Measurements from ENCODE around the gene PGC.
"Not testable (repeated sequence)": the region's sequence is repeated elsewhere in the genome, so short reads cannot be mapped to it uniquely, and the experiment has no call there.

PGC gene

DNA sequence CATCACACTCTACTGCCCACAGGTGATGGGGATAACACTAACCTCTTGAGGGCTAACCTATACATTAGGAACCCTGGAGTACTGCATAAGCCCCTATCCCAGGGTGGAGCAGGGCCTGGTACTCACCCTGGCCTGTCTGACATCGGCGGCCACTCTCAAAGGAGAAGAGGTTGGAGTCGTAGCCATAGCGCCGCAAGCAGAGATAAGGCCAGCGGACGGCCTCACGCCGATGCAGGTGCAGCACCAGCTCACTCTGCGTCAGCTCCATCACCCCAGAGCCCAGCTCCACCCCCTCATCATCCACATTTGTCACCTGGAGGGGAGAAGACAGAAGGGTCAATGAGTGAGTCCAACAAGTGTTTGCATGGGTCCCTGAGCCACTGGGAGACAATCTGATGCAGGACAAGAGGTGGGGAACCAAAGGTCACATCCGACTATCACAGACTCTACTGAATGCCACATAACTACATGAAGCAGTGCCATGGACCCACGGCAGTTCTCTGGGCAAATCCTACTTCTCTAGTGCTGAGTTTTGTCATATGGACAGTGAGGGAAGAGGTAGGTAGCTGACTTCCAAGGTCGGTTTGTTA, 28.2 kb upstream of the PGC start:
- DNase-seq (ENCODE audit: low read depth in 1 of 2, low spot score in 1 of 2) = no peak

DNA sequence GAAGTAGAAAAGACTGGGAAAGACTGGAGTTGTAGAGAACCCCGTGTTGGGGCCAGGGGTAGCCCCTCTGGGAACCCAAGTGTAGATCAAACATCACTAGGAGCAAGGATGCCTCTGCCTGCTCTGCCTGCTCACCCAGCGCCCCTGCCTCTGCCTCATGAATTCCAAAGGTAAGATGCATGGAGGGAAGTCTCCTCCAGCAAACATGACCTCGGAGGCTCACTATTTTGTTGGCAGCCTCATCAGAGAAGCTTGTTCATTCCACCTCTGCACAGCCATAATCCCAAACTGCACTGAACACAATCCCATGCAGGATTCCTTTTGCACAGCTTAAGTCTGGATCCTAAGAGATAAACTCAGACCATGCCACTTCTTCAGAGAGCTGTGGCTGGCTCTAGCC, 27.6 kb upstream of the PGC start:
- no peak for DNase-seq (ENCODE audit: low read depth in 1 of 2, low spot score in 1 of 2)

DNA sequence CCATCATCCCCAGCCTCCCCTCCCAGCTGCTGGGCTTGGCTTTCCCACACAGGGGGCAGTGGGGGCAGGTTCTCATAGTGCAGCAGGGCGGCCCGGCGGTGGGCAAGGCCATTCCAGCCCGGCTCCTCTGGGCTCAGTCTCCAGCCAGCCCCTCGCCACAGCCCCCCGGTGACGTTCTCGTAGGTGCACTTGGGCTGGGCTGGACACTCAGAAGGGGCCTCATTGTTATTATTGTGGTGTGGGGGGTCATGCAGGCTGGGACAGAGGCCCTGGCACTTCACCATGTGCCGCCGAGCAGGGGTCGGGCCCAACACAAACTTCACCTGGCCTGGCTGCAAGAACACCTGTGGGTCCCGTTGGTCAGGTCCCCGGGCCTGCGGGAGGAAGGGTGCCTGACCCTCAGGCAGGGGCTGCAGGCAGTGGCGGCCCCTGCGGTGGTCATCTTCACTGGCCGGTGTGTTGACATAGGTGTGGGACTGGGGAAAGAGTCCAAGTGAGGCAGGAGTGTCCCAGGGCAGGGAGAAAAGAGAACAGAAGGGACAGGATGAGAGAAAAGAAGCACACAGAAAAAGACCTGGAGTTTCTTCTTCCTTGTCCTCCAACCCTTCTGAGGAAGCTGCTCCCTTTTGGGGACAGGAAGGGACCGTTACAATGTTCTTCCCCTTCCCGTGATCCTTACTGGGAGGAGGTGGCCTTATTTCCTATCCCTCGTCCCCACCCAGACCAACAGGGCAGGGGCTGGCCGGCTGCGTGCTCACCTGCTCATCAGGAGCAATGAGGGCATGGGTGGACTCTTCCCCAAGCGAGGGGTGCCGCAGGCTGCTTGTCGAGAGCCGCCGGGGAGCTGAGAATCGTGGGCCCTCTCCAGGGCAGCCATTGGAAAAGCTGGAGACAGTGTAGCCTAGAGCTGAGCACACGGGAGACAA, 24.1 kb upstream of the PGC start:
- no peak for DNase-seq (ENCODE audit: low read depth in 1 of 2, low spot score in 1 of 2)

DNA sequence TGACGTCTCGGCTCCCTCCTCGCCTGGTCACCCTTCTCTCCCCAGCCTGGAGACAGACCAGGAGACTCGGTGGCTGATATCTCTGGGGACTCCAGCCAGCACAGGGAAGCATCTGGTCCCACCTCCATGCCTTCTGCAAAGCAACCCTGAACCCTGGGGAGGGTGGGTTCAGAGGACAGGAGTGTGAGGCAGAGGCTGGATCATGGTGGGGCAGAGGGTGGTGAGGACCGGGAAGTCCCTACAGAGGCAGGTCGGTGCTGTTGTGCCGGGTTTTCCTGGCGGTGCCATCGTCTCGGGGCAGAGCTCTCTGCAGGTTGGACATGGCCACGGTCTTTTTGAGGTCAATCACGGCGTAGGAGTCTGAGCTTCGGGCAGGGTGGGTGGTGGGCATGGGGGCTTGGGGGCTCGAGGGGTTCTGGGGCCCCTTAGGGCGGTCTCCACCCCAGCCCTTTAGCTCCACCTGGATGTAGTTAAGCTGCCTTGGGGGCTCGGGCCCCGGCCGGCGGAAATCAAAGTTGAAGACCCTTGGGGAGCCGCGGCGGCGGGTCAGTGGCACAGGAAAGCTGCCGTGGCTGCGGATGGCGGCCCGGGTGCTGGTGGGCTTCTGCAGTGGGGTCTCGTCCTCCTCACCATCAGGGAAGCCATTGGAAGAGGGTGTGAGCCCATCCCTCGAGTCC, 23.3 kb upstream of the PGC start:
- DNase-seq (ENCODE audit: low read depth in 1 of 2, low spot score in 1 of 2) = no peak

DNA sequence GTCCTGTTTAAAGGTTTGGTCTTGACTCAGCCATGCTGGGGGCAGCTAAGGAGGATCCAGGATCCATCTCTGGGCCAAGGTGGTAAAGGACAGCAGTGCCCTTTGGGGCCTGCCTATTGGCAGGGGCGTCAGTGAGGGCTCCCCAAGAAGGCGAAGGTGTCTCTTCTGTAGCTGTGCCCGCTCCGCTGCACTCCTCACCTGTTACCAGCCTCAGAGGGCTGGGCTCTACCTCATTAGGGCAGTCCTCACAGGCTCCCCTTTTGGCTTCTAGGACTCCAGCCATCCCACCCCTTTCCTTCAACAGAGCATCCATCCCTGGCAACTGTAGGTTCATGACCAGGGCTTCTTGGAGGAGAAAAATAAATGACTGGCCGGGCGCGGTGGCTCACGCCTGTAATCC, 22.2 kb upstream of the PGC start:
- DNase-seq (ENCODE audit: low read depth in 1 of 2, low spot score in 1 of 2) = no peak

DNA sequence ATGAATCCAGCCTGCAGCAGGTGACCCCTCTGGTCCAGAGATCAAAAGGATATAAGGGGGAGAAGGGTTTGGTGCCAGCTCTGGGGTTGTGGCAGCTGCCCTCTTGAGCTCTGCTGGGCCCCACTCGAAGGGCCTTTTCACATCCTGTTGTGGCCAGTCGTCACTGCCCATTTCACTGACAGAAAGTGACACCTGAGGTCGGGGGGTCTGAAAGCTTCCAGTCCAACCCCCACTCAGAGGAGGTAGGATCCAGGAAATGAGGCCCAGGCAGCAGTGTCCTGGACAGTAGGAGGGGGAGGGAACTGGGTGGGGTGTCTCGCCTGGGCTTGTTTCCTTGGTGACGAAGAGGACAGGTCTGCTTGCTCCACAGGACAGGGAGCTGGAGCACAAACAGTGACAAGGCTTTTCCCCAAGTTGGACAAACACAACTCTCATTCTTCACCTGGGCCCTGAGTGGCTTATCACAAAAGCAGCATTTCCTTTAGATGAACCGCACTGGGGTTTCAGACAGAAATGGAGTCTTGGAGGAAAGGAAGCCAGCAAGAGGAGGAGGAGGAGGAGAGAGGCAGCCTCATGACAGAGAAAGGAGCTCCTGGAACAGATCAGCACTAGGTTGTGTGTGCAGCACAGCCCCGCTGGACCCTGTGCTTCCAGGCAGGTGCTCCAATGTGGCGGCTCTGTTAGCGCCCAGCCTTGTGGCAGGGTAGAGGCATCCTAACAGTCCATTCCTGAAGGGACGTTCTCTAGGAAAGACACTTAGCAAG, 21.5 kb upstream of the PGC start:
- no peak for DNase-seq (ENCODE audit: low read depth in 1 of 2, low spot score in 1 of 2)

DNA sequence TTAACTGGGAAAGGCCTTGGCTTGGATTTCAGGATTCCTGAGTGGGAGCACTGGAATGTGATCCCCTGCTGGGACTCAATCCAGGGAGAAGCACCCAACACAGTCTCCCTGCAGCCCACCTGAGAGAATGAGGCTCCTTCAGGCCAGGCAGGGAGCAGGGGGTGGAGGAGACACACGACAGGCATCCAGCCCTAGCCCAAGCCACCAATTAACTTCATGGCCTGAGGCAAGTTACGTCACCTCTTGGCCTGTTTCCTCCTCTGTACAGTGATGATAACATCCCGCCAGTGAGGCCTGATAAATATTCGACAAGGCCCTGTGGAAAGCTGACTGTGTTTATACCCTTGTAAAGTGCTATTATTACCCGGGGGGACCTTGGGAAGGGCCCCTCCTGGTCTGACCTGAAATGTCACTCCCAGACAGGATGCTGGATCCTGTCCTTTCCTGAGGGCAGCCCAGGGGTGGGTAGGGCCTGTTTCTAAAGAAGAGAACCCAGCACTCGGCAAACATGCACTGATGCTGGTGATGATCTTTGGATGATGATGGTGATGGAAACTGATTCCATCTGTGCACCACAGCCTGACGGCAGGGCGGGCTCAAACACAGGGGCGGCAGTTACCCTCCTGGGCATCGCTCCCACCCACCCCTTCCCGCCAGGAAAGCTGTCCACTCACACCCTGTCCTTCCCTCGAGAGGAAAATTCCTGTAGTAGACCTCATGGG, 20.1 kb upstream of the PGC start:
- DNase-seq (ENCODE audit: low read depth in 1 of 2, low spot score in 1 of 2) = no peak

DNA sequence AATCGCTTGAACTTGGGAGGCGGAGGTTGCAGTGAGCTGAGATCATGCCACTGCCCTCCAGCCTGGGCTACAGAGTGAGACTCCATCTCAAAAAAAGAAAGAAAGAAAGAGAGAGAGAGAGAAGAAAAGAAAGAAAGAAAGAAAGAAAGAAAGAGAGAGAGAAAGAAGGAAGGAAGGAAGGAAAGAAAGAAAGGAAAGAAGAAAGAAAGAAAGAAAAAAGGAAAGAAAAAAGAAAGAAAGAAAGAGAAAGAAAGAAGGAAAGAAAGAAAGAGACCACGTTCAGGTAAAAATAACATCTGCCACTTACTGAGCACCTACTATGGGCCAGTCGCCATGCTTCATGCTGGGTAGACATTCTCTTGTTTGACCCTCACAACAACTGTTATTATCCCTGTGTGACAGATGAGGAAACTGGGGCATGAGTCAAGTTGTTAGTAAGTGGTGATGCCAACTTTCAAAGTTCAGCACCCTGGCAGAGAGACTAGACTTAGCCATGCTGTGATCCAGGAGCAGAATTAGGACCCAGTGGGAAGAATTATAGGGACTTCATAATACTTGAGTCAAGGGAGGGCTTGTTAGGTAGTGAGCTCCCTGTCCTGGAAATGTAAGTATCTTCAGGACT, 19.0 kb upstream of the PGC start:
- not testable (repeated sequence) for DNase-seq (ENCODE audit: low read depth in 1 of 2, low spot score in 1 of 2)

DNA sequence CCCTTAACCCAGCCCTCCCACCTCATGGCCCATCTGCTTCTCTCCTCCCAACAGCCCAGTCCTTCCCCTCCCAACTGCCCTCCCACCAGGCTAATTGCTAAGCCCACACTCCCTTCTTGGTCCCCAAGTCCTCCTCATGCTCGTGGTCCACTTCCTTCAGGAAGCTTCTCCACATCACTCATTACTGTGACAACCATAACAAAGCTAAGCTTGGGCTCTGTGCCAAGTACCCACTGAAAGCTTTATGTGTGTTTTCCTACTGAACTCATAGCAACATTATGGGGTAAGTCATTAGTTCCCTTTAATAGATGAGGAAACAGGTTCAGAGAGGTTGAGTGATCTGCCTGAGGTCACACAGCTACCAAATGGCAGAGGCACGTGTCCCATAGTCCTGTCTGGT, 16.3 kb upstream of the PGC start:
- no peak for DNase-seq (ENCODE audit: low read depth in 1 of 2, low spot score in 1 of 2)

DNA sequence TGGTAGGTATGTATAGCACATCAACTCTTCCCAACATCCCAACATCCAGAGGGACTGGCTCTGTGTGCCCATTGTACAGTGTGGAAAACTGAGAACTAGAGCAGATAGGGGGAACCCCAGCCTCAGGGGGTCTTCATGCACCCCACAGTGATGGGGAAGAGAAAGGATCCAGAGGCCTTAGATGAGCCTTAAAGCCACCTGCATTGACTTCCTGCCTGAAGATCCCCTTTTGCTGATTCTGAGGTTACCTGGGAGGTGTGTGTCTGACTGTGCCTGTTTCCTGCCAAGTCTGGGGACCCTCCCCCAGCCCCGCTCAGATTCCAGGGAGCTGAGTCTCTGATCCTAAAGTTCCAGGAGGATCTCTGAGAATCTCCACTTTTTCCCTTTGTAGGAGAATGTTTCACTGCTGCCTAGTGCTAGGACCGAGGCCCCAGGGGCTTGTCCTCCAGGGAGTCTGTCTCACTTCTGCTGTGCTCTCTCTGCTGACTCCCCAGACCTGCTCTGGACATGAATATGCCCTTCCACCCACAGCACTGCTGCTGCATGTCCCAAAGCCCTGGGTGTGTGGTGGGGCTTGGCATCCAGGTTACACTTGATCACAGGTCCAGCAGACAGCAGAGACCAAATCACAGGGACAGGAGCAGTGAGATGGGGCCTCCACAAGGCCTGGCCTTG, 12.8 kb upstream of the PGC start:
- no peak for DNase-seq (ENCODE audit: low read depth in 1 of 2, low spot score in 1 of 2)

DNA sequence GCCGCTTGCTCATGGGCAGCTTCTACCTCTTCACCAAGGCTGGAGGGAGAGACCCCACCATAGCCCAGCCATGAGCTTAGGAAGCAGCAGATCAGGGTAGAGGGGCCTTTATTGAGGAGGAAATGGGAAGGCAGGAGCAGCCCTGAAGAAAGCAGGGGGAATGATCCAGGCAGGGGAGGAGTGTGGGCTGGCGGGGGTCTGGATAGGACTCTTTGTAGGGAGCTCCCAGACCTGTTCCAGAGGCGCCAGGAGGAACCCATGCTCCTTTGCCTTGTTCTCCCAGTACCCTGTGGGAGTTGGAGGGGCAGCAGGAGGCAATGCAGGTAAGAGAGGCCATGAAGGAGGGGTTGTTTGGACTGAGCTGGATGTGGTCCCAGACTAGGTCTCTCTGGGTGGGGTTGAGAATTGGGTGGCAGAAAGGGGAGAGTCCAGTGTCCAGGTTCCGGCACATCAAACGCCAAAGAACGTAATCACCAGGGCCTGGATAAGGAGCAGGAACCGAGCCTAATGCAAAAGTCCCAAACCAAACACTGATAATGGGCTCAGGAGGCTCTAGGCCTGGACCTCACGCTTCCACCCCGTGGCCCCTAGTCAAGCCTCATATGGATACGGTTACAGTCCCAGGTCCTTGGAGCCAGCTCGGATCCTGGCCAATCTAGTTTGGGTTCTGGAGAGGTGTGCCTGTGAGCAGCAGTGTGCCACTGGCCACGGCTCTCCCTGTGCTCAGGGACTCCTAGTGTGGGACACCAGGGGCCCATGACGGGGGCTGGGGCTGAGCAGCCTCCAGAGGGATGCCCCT, 12.1 kb upstream of the PGC start:
- DNase-seq (ENCODE audit: low read depth in 1 of 2, low spot score in 1 of 2) = no peak

DNA sequence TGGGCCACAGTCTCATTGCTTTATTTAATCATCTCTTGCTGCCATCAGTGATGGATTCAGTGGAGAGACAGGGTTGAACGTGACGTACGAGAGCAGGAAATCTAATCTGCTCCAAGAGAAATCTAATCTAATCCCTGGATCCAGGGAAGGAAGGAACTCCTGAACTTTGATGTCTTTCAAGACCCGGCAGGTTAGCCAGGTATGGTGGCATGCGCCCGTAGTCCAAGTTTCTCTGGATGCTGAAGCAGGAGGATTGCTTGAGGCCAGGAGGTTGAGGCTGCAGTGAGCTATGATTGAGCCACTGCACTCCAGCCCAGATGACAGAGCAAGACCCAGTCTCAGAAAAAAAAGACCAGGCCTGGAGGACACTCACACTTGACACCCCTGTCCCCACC, 11.4 kb upstream of the PGC start:
- DNase-seq (ENCODE audit: low read depth in 1 of 2, low spot score in 1 of 2) = no peak

DNA sequence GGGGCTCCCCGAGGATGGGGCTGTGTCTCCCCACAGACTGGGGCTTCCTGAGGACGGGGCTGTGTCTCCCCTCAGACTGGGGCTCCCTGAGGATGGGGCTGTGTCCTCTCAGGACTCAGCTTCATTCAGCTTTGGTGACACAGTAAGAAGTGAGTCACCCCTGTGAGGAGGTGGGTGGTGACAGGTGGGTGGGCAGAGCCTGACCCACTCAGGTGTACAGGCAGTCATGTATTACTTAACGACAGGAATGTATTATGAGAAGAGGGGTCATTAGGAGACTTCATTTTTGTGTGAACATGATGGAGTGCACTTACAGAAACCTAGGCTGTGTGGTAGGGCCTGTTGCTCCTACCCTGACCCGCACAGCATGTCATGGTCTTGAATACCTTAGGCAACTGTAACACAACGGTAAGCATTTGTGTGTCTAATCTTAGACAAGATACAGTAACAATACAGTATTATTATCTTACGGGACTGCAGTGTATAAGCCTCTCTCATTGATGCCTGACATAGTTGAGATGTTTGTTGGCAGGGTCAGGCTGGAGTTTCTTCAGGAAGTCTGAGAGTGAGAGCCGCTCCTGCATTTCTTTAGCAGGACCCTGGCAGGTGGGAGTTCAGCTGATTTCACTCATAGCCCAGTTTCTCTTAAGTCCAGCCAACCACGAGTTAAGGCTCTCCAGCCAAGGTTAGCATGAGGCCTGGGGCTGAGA, 10.9 kb upstream of the PGC start:
- no peak for DNase-seq (ENCODE audit: low read depth in 1 of 2, low spot score in 1 of 2)

DNA sequence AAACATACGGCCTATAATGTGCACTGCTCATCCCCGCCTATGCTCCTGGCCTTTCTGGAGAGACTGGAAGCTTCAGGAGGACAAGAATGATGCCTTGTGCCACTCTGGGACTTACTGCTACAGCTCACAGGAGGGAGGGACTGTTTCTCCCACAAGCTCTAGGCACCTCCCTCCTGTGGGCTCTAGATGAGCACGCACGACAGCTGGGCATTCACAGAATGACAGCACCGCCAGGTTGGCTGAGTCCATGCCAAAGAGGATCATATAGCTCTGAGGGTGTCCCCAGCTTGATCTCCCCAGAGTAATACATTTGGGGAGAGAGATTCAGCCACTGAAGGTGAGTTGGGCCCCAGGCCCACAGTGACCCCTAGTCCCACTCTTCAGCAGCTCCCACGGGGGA, 10.1 kb upstream of the PGC start:
- DNase-seq (ENCODE audit: low read depth in 1 of 2, low spot score in 1 of 2) = no peak

DNA sequence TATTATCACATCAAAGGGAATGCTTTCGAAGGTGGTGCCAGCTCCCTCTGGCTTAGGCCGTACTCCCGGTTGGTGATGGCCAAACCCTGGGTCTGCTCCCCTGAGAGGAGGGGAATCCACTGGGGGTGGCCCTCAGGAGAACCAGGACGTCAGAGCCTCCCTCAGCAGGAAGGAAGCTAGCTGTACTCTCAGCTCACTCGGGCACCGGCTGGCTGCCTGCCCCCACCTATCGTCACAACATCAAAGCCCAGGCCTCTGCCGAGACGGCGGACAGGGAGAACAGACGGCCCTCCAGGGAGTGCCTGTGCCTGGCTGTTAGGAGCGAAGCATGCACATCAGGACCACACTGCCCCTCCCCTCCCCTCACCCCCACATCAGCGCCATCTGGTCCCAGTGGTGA, 9.2 kb upstream of the PGC start:
- DNase-seq (ENCODE audit: low read depth in 1 of 2, low spot score in 1 of 2) = no peak

DNA sequence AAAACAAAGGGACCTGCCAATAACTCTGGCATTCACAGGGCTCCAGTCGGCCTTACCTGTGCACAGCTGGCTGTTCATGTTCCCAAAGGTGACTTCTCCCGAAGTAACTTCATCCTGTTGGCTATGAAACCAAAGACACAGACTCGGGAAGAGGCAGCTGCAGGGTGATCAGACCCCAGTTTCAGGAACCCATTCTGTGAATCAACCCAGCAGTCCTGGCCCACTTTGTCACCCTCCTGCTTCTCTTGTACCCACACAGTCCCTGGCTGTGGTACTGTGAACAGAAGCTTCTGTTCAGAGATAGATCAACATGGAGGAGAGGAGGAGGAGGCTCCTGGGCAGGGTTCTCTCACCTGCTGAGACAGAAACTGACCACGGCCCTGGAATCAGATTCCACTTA, 8.7 kb upstream of the PGC start:
- no peak for DNase-seq (ENCODE audit: low read depth in 1 of 2, low spot score in 1 of 2)

DNA sequence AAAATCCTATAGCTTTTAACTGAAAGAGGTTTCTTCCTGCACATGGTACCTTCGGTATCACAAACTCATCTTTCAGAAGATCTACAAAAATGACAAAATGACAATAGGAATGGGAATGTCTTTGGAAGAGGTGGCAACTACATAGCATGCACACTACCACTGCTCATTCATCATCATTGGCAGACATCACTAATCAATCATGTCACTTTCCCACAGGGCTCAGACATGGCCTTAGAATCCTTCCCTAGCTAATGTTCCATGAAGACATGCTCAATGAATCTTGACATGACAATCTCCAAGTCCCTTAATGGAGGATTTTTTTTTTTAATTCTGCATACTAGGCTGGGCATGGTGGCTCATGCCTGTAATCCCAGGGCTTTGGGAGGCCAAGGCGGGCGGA, 3.2 kb upstream of the PGC start:
- no peak for DNase-seq (ENCODE audit: low read depth in 1 of 2, low spot score in 1 of 2)

DNA sequence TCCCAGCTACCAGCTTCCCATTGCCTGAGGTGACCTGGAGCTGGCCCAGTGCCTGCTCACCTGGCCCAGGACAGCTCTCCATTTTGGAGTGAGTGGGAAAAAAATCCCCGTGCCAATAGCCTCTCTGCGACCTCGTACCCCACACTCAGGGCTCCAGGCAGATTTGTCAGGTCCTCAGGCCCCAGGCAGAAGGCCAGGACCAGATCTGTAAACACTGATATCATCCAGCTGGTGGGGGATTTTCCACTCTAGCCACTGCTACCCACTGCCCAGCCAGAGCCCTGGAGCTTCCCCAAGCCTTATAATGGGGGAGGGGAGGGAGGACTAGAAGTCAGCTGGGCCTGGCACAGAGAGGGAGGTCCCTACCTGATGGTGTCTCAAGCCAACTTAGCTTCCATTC, 1.3 kb upstream of the PGC start:
- DNase-seq (ENCODE audit: low read depth in 1 of 2, low spot score in 1 of 2) = no peak

DNA sequence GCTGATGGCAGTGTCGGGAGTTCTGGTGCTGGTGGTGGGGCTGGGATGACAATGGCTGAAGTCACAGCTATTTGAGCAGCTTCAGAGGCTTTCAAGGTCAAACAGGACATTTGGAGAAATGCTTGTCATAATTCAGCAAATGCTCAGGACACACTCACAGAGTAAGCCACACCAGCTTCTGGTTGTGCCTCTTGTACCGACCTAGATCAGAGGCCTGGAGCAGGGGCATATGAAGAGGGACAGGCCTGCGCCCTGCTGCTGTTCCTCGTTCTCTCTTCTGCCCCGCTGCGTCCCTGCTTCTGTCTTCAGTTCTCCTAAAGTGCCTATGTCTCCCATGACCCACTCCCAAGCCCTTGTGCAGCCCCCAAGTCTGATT, 893 bp upstream of the PGC start:
- DNase-seq (ENCODE audit: low read depth in 1 of 2, low spot score in 1 of 2) = no peak
